Neural crest cell (in vitro differentiated cells): Measurements from ENCODE around the gene TMEM125. TPM values are rescaled to one million over a fixed set of nuclear protein-coding genes. Genes with fewer than 3 reads are reported as not detected.

Experiments
- DNase-seq: peaks from one replicate; pipeline ENCODE4 v3.0.0; 2021; ENCODE audit warnings: low read depth, mixed read lengths, low spot score
- H3K27ac Mint-ChIP-seq: one replicate; pipeline ENCODE4 v1.8.0; 2021; ENCODE audit warnings: mild to moderate bottlenecking, mixed read lengths; ENCODE audit not compliant: unreplicated experiment
- H3K27me3 Mint-ChIP-seq: 2 replicates; pipeline ENCODE4 v1.8.0; 2021; ENCODE audit warnings: low read depth, mild to moderate bottlenecking, mixed read lengths
- H3K36me3 Mint-ChIP-seq: 2 replicates; pipeline ENCODE4 v1.8.0; 2021; ENCODE audit warnings: low read depth, mild to moderate bottlenecking, mixed read lengths
- H3K4me1 Mint-ChIP-seq: 2 replicates; pipeline ENCODE4 v1.8.0; 2021; ENCODE audit warnings: mixed read lengths
- H3K4me3 Mint-ChIP-seq: one replicate; pipeline ENCODE4 v1.8.0; 2021; ENCODE audit warnings: mild to moderate bottlenecking, mixed read lengths
- H3K9me3 Mint-ChIP-seq: 2 replicates; pipeline ENCODE4 v1.8.0; 2021; ENCODE audit warnings: mixed read lengths
- CTCF ChIP-seq: fragments of 200-600 bp; sonication (generic); conservative IDR thresholded peaks from 2 replicates; pipeline ENCODE4 v1.5.0; 2021; ENCODE audit warnings: antibody characterized with exemption, mild to moderate bottlenecking
- total RNA-seq: library from RNA; stranded (reverse); gene quantifications from 2 replicates; pipeline ENCODE4 v1.2.1, GENCODE V29; 2021

Gene TMEM125
- total RNA-seq, 1 donor from 2014 or later = 0.14 TPM

GRCh38 chr1:43272161-43272560 is 2.4 kb downstream of the TMEM125 start:
- Mint-ChIP-seq H3K9me3 (no peaks in the 10 kb centered on the region), H3K4me1 (peaks cover 11% of the 10 kb centered on the region), H3K4me3 (no peak overlapping the region), H3K36me3 (no peaks in the 10 kb centered on the region), H3K27ac (no peak overlapping the region), H3K27me3 (peaks cover 18% of the 10 kb centered on the region)
- DNase-seq = no peak
- TF ChIP-seq CTCF = no peak

- Mint-ChIP-seq H3K4me1 (peaks cover 11% of the 10 kb centered on the region), H3K27ac (peak overlapping the region; percentile 27), H3K36me3 (no peaks in the 10 kb centered on the region), H3K4me3 (no peak overlapping the region), H3K27me3 (peaks cover 18% of the 10 kb centered on the region), H3K9me3 (no peaks in the 10 kb centered on the region)
- no peak for DNase-seq
- TF ChIP-seq CTCF = no peak
These were observed 3.1 kb downstream of the TMEM125 start for GRCh38 chr1:43272576-43273571.

- Mint-ChIP-seq H3K9me3 (no peaks in the 10 kb centered on the region), H3K27ac (no peak overlapping the region), H3K27me3 (peaks cover 18% of the 10 kb centered on the region), H3K36me3 (no peaks in the 10 kb centered on the region), H3K4me3 (no peak overlapping the region), H3K4me1 (peaks cover 11% of the 10 kb centered on the region)
- no peak for TF ChIP-seq CTCF
- DNase-seq = no peak
These were observed 3.9 kb downstream of the TMEM125 start for GRCh38 chr1:43273708-43274107.

GRCh38 chr1:43274125-43274803 is 4.5 kb downstream of the TMEM125 start:
- TF ChIP-seq CTCF = no peak
- H3K4me1 Mint-ChIP-seq = peaks cover 11% of the 10 kb centered on the region
- H3K4me3 Mint-ChIP-seq = no peak overlapping the region
- no peak overlapping the region for H3K27ac Mint-ChIP-seq
- H3K36me3 Mint-ChIP-seq = no peaks in the 10 kb centered on the region
- DNase-seq = no peak
- H3K9me3 Mint-ChIP-seq = no peaks in the 10 kb centered on the region
- H3K27me3 Mint-ChIP-seq = peaks cover 18% of the 10 kb centered on the region

- TF ChIP-seq CTCF = no peak
- Mint-ChIP-seq H3K4me3 (no peak overlapping the region), H3K9me3 (no peaks in the 10 kb centered on the region), H3K27me3 (peaks cover 17% of the 10 kb centered on the region), H3K27ac (peak overlapping the region; percentile 15), H3K4me1 (peaks cover 11% of the 10 kb centered on the region), H3K36me3 (no peaks in the 10 kb centered on the region)
- no peak for DNase-seq
These were observed 5.0 kb downstream of the TMEM125 start for GRCh38 chr1:43274804-43275180.
